Urinary bladder (tissue), 4 donors: ENCODE data around the gene TAF5L. TPM values are rescaled to one million over a fixed set of nuclear protein-coding genes. Genes with fewer than 3 reads are reported as not detected.

Experiments
- DNase-seq: peaks from one replicate; pipeline ENCODE4 v3.0.0-alpha.2; 2015; ENCODE audit errors: extremely low spot score
- H3K27ac ChIP-seq: one replicate; pipeline ENCODE4 v1.5.1; 2013; ENCODE audit warnings: low read depth, mild to moderate bottlenecking, moderate library complexity
- H3K36me3 ChIP-seq: one replicate; pipeline ENCODE4 v1.6.1; 2013; ENCODE audit warnings: mild to moderate bottlenecking, moderate library complexity; ENCODE audit not compliant: insufficient read depth
- H3K4me1 ChIP-seq: one replicate; pipeline ENCODE4 v1.6.1; 2013; ENCODE audit warnings: mild to moderate bottlenecking, moderate library complexity; ENCODE audit not compliant: insufficient read depth
- H3K4me3 ChIP-seq: one replicate; pipeline ENCODE4 v1.5.1; 2013; ENCODE audit warnings: low read depth, low read length
- WGBS: extraction: QIAGEN DNeasy Blood & Tissue Kit; methylation state at CpG from one replicate; pipeline ENCODE4 v1.1.7; 2013; 5-methylcytosine and 5-hydroxymethylcytosine counted together
- polyA plus RNA-seq: library from polyadenylated mRNA; stranded (reverse); fragments of 200-250 nt; gene quantifications from one replicate; pipeline ENCODE4 v1.2.3, GENCODE V29; 2013
- small RNA-seq: library from RNA; depleted of rRNA; stranded (forward); fragments of <200 nt; gene quantifications from one replicate; pipeline ENCODE3, GENCODE V24; 2014
- total RNA-seq: library from RNA; depleted of rRNA; stranded (reverse); fragments of >200 nt; gene quantifications from one replicate; pipeline ENCODE4 v1.2.3, GENCODE V29; 2014
- donor health status: healthy with polysubstance abuse.
- donor health status: healthy.

TAF5L gene
- total and polyA plus RNA-seq, 2 donors, result 18.1 to 19.3 TPM

- no peak overlapping the region for H3K27ac ChIP-seq
- no peak for DNase-seq
- H3K36me3 ChIP-seq, result no peaks in the 10 kb centered on the region
- H3K4me1 ChIP-seq, result no peaks in the 10 kb centered on the region
- H3K4me3 ChIP-seq, result no peak overlapping the region
- WGBS, result 91% methylated on average over 1 of the region's 1 CpG
These were observed 81.3 kb downstream of the TAF5L start for GRCh38 chr1:229544587-229544986.

Small RNAs within 50 kb of the gene (small RNA-seq; reads per million reads assigned to genes)
- gene HMGN2P19, result not detected
- not detected for gene RNA5SP78

Other genes starting within 250 kb of the TAF5L start
- gene ACTA1, start 192.0 kb downstream of the TAF5L start, total RNA-seq, result 51.9 TPM
- 7.9 TPM for gene ACTA1, start 192.0 kb downstream of the TAF5L start, polyA plus RNA-seq
- gene NUP133, start 117.8 kb downstream of the TAF5L start, total RNA-seq, result 50.2 TPM
- 18.5 TPM for gene NUP133, start 117.8 kb downstream of the TAF5L start, polyA plus RNA-seq
- gene ABCB10, start 67.4 kb downstream of the TAF5L start, total RNA-seq, result 28.0 TPM
- gene ABCB10, start 67.4 kb downstream of the TAF5L start, polyA plus RNA-seq, result 11.1 TPM
- 8.0 TPM for gene URB2, start 125 bp upstream of the TAF5L start, total RNA-seq
- 4.0 TPM for gene URB2, start 125 bp upstream of the TAF5L start, polyA plus RNA-seq